CD14-positive monocyte (primary cell): ENCODE measurements around the gene HDAC4. TPM values are rescaled to one million over a fixed set of nuclear protein-coding genes. Genes with fewer than 3 reads are reported as not detected.

ENCODE experiments used
- DNase-seq, 3 donors: peaks; one replicate each; pipeline ENCODE4 v3.0.0-alpha.2; 2011 to 2022
- H2AFZ ChIP-seq: 2 replicates; pipeline ENCODE4 v1.6.0; 2012; ENCODE audit warnings: mild to moderate bottlenecking, low read depth, low read length, inconsistent platforms; ENCODE audit not compliant: insufficient read depth, poor library complexity, severe bottlenecking
- H3K27ac ChIP-seq, 2 donors: 1 replicate in 1 of 2; 2 replicates in 1 of 2; pipeline ENCODE4 v1.5.1; 2012 to 2013; ENCODE audit warnings: low read length in 2 of 2, control low read depth in 1 of 2, inconsistent platforms in 1 of 2, low read depth in 1 of 2, mild to moderate bottlenecking in 1 of 2
- H3K27me3 ChIP-seq, 2 donors: one replicate each; pipeline versions ENCODE4 v1.6.0 to v1.6.1; 2011 to 2013; ENCODE audit warnings: low read length in 2 of 2; ENCODE audit not compliant: control insufficient read depth in 2 of 2, insufficient read depth in 2 of 2
- H3K36me3 ChIP-seq, 2 donors: replicated peaks in 1 of 2; 1 replicate in 1 of 2; 2 replicates in 1 of 2; pipeline versions ENCODE4 v1.5.1 to v1.6.1; 2012 to 2013; ENCODE audit warnings: low read length in 2 of 2, control low read depth in 1 of 2, inconsistent platforms in 1 of 2, mild to moderate bottlenecking in 1 of 2; ENCODE audit not compliant: insufficient read depth in 2 of 2, control insufficient read depth in 1 of 2
- H3K4me1 ChIP-seq, 2 donors: 1 replicate in 1 of 2; 2 replicates in 1 of 2; pipeline versions ENCODE4 v1.5.1 to v1.6.1; 2012 to 2013; ENCODE audit warnings: low read length in 2 of 2, control low read depth in 1 of 2, inconsistent platforms in 1 of 2, mild to moderate bottlenecking in 1 of 2, moderate library complexity in 1 of 2; ENCODE audit not compliant: insufficient read depth in 2 of 2, control insufficient read depth in 1 of 2
- H3K4me2 ChIP-seq: replicated peaks from 2 replicates; pipeline ENCODE3; 2012; ENCODE audit warnings: low read length, moderate library complexity, mild to moderate bottlenecking; ENCODE audit not compliant: poor library complexity, severe bottlenecking; ENCODE audit errors: extremely low read depth
- H3K4me3 ChIP-seq, 3 experiments: fragments of 200-600 bp in 1 of 3; sonication (generic) in 1 of 3; replicated peaks in 1 of 3; 1 replicate in 2 of 3; 2 replicates in 1 of 3; pipeline ENCODE4 v1.5.1; 2011 to 2013; ENCODE audit warnings: low read length in 3 of 3, mild to moderate bottlenecking in 3 of 3, control low read depth in 2 of 3, low read depth in 2 of 3, inconsistent platforms in 1 of 3, moderate library complexity in 1 of 3
- H3K79me2 ChIP-seq: 2 replicates; pipeline ENCODE4 v1.6.0; 2012; ENCODE audit warnings: mild to moderate bottlenecking, control low read depth, inconsistent platforms, low read length, moderate library complexity; ENCODE audit not compliant: insufficient read depth
- H3K9ac ChIP-seq: 2 replicates; pipeline ENCODE4 v1.6.0; 2017; ENCODE audit warnings: low read length, mild to moderate bottlenecking; ENCODE audit not compliant: insufficient read depth, poor library complexity, severe bottlenecking
- H3K9me3 ChIP-seq, 2 donors: replicated peaks in 1 of 2; 1 replicate in 1 of 2; 2 replicates in 1 of 2; pipeline versions ENCODE4 v1.5.1 to v1.6.1; 2012 to 2013; ENCODE audit warnings: low read length in 2 of 2, control low read depth in 1 of 2; ENCODE audit not compliant: control insufficient read depth in 1 of 2, insufficient read depth in 1 of 2
- H4K20me1 ChIP-seq: 2 replicates; pipeline ENCODE4 v1.6.0; 2012; ENCODE audit warnings: mild to moderate bottlenecking, low read length, control low read depth, moderate library complexity; ENCODE audit not compliant: insufficient read depth
- H3K27ac Mint-ChIP-seq, 7 donors: one replicate each; pipeline ENCODE4 v1.8.0; 2020; ENCODE audit warnings: mild to moderate bottlenecking in 7 of 7, mixed read lengths in 7 of 7, moderate library complexity in 6 of 7, inconsistent platforms in 2 of 7
- H3K27me3 Mint-ChIP-seq, 3 donors: one replicate each; pipeline ENCODE4 v1.8.0; 2021 to 2022; ENCODE audit warnings: low read depth in 3 of 3, mild to moderate bottlenecking in 3 of 3, mixed read lengths in 3 of 3, moderate library complexity in 3 of 3, inconsistent platforms in 1 of 3
- H3K36me3 Mint-ChIP-seq, 2 donors: one replicate each; pipeline ENCODE4 v1.8.0; 2020; ENCODE audit warnings: mixed read lengths in 2 of 2, inconsistent platforms in 1 of 2, mild to moderate bottlenecking in 1 of 2
- H3K4me1 Mint-ChIP-seq: one replicate; pipeline ENCODE4 v1.8.0; 2020; ENCODE audit warnings: mild to moderate bottlenecking, mixed read lengths
- H3K4me3 Mint-ChIP-seq, 2 donors: one replicate each; pipeline ENCODE4 v1.8.0; 2020; ENCODE audit warnings: mild to moderate bottlenecking in 2 of 2, mixed read lengths in 2 of 2, moderate library complexity in 1 of 2
- H3K9me3 Mint-ChIP-seq, 7 donors: one replicate each; pipeline ENCODE4 v1.8.0; 2020 to 2022; ENCODE audit warnings: mixed read lengths in 7 of 7, mild to moderate bottlenecking in 6 of 7, moderate library complexity in 6 of 7, inconsistent platforms in 2 of 7
- CTCF ChIP-seq: fragments of 200-600 bp; IDR thresholded peaks from one replicate; pipeline ENCODE4 v1.8.0; 2022; ENCODE audit warnings: antibody characterized with exemption, mild to moderate bottlenecking
- WGBS: methylation state at CpG from one replicate; pipeline ENCODE4 v1.1.5; 2013; ENCODE audit warnings: missing lambda C conversion rate; ENCODE audit not compliant: insufficient coverage; 5-methylcytosine and 5-hydroxymethylcytosine counted together
- intact Hi-C, 2 donors: fragments of 100-400 bp; cut with micrococcal nuclease; formaldehyde crosslinking; loops; one replicate each; pipeline versions ENCODE4 v1.15.0 to v1.15.1; 2023
- polyA plus RNA-seq, 3 donors: library from polyadenylated mRNA; depleted of rRNA in 1 of 3; unstranded in 2 of 3; stranded (reverse) in 1 of 3; fragments of 300-500 nt in 2 of 3; fragments of >200 nt in 1 of 3; fragmentation: Illumina TruSeq in 2 of 3; gene quantifications; 1 replicate in 2 of 3; 2 replicates in 1 of 3; pipeline ENCODE4 v1.2.3, GENCODE V29; 2012 to 2021

HDAC4 gene
- polyA plus RNA-seq, 3 donors = 3.3 to 23.0 (median 4.5) TPM

- peak overlapping the region; percentile 68 for H3K4me2 ChIP-seq
- intact Hi-C loops = no loop called here
- peaks cover 0 to 11% of the 10 kb centered on the region in 2 donors for H3K36me3 ChIP-seq
- peak overlapping the region in 2 of 3 experiments; percentile 20 to 67 for H3K4me3 ChIP-seq
- H3K79me2 ChIP-seq = peaks cover 99% of the 10 kb centered on the region
- Mint-ChIP-seq H3K27ac (peak overlapping the region; percentile 43 to 89 (median 80)), H3K36me3 (peaks cover 26 to 45% of the 10 kb centered on the region in 2 donors), H3K9me3 (peaks cover 0 to 3% (median 0%) of the 10 kb centered on the region in 7 donors), H3K27me3 (peaks cover 0 to 1% (median 0%) of the 10 kb centered on the region in 3 donors), H3K4me3 (peak overlapping the region; percentile 75 to 83), H3K4me1 (peaks cover 55% of the 10 kb centered on the region)
- WGBS = 65% methylated on average over 29 of the region's 33 CpGs
- no peak for TF ChIP-seq CTCF
- H3K9me3 ChIP-seq = no peaks in the 10 kb centered on the region
- H3K4me1 ChIP-seq = peaks cover 49 to 51% of the 10 kb centered on the region in 2 donors
- H3K27ac ChIP-seq = peak overlapping the region; percentile 41 to 68
- H4K20me1 ChIP-seq = peaks cover 4% of the 10 kb centered on the region
- H2AFZ ChIP-seq = peak overlapping the region; percentile 65
- peak overlapping the region; percentile 59 for H3K9ac ChIP-seq
- DNase-seq = peak in 1 of 3 donors; percentile 6
- H3K27me3 ChIP-seq = no peaks in the 10 kb centered on the region
Measured at GRCh38 chr2:239308661-239309397, 92.0 kb downstream of the HDAC4 start.

GRCh38 chr2:239307921-239308613 is 92.8 kb downstream of the HDAC4 start:
- DNase-seq = no peak
- no peak for TF ChIP-seq CTCF
- intact Hi-C loops = no loop called here
- no peaks in the 10 kb centered on the region for H3K9me3 Mint-ChIP-seq
- no peak overlapping the region for H2AFZ ChIP-seq
- H3K4me3 ChIP-seq = peak overlapping the region in 1 of 3 experiments; percentile 67
- peaks cover 32 to 45% of the 10 kb centered on the region in 2 donors for H3K36me3 Mint-ChIP-seq
- H3K36me3 ChIP-seq = peaks cover 0 to 11% of the 10 kb centered on the region in 2 donors
- no peak overlapping the region for H3K4me3 Mint-ChIP-seq
- H3K4me1 ChIP-seq = peaks cover 57 to 59% of the 10 kb centered on the region in 2 donors
- no peaks in the 10 kb centered on the region for H3K9me3 ChIP-seq
- peak overlapping the region in 1 of 2 donors; percentile 68 for H3K27ac ChIP-seq
- peaks cover 0 to 1% (median 0%) of the 10 kb centered on the region in 3 donors for H3K27me3 Mint-ChIP-seq
- H3K27ac Mint-ChIP-seq = peak overlapping the region in 5 of 7 donors; percentile 5 to 89 (median 43)
- H3K79me2 ChIP-seq = peaks cover 96% of the 10 kb centered on the region
- no peak overlapping the region for H3K9ac ChIP-seq
- H4K20me1 ChIP-seq = peaks cover 4% of the 10 kb centered on the region
- no peak overlapping the region for H3K4me2 ChIP-seq
- WGBS = 89% methylated on average over 9 of the region's 16 CpGs
- H3K27me3 ChIP-seq = no peaks in the 10 kb centered on the region
- H3K4me1 Mint-ChIP-seq = peaks cover 62% of the 10 kb centered on the region
